B cell (primary cell): ENCODE data around the gene RNF34. TPM values are rescaled to one million over a fixed set of nuclear protein-coding genes. Genes with fewer than 3 reads are reported as not detected.

Experiments used
- ATAC-seq: fragments of 200-7000 bp; cut with Tn5 transposase; one replicate; pipeline ENCODE4 v1.10.0; 2021; ENCODE audit warnings: low read depth, mild to moderate bottlenecking, moderate number of reproducible peaks, moderate library complexity
- CTCF ChIA-PET: fragments of 350-600 bp; sonication (Branson Sonifier 250); formaldehyde crosslinking; loops from one replicate; lab custom pipeline; 2021; ENCODE audit warnings: antibody characterized with exemption, inconsistent platforms; lab: Charles Lee
- POLR2A ChIA-PET: fragments of 350-600 bp; sonication (Branson Sonifier 250); formaldehyde crosslinking; loops from one replicate; lab custom pipeline; 2021; ENCODE audit warnings: antibody characterized with exemption; lab: Charles Lee
- DNase-seq: peaks from one replicate; pipeline ENCODE4 v3.0.0; 2013
- H2AFZ ChIP-seq: 2 replicates; pipeline ENCODE4 v1.6.1; 2012; ENCODE audit warnings: mild to moderate bottlenecking, low read depth, low read length; ENCODE audit not compliant: insufficient read depth, poor library complexity, severe bottlenecking
- H3K27ac ChIP-seq, 2 donors: 1 replicate in 1 of 2; 2 replicates in 1 of 2; pipeline ENCODE4 v1.5.1; 2012 to 2013; ENCODE audit warnings: low read length in 2 of 2, mild to moderate bottlenecking in 2 of 2, moderate library complexity in 1 of 2
- H3K27me3 ChIP-seq, 4 experiments: fragments of 200-600 bp in 1 of 4; sonication (generic) in 1 of 4; replicated peaks in 1 of 4; 1 replicate in 2 of 4; 2 replicates in 2 of 4; pipeline versions ENCODE4 v1.6.1 to v1.7.0; 2013 to 2016; ENCODE audit warnings: low read length in 3 of 4, mild to moderate bottlenecking in 2 of 4, mixed read lengths in 1 of 4, moderate library complexity in 1 of 4; ENCODE audit not compliant: insufficient read depth in 4 of 4, control insufficient read depth in 3 of 4; ENCODE audit errors: control extremely low read depth in 1 of 4
- H3K36me3 ChIP-seq, 2 experiments: replicated peaks in 1 of 2; 1 replicate in 1 of 2; 2 replicates in 1 of 2; pipeline versions ENCODE4 v1.6.1 to v1.7.1; 2013; ENCODE audit warnings: low read length in 1 of 2; ENCODE audit not compliant: insufficient read depth in 2 of 2, control insufficient read depth in 1 of 2; ENCODE audit errors: control extremely low read depth in 1 of 2, extremely low read depth in 1 of 2
- H3K4me1 ChIP-seq, 2 donors: fragments of 200-600 bp in 1 of 2; sonication (generic) in 1 of 2; 1 replicate in 1 of 2; 2 replicates in 1 of 2; pipeline versions ENCODE4 v1.5.1 to v1.6.1; 2013 to 2017; ENCODE audit warnings: low read length in 2 of 2; ENCODE audit not compliant: control insufficient read depth in 2 of 2, insufficient read depth in 2 of 2
- H3K4me2 ChIP-seq: replicated peaks from 2 replicates; pipeline ENCODE3; 2012; ENCODE audit warnings: mild to moderate bottlenecking, low read depth, low read length; ENCODE audit not compliant: poor library complexity, severe bottlenecking
- H3K4me3 ChIP-seq, 5 experiments: fragments of 200-600 bp in 1 of 5; sonication (generic) in 1 of 5; 1 replicate in 3 of 5; 2 replicates in 2 of 5; pipeline versions ENCODE4 v1.5.1 to v1.7.0; 2011 to 2016; ENCODE audit warnings: low read length in 4 of 5, mild to moderate bottlenecking in 4 of 5, low read depth in 2 of 5, control low read depth in 1 of 5, moderate library complexity in 1 of 5; ENCODE audit not compliant: insufficient read depth in 1 of 5; ENCODE audit errors: control extremely low read depth in 1 of 5, extremely low read depth in 1 of 5
- H3K79me2 ChIP-seq: fragments of 200-600 bp; sonication (generic); one replicate; pipeline ENCODE4 v1.6.0; 2016; ENCODE audit warnings: low read length; ENCODE audit not compliant: control insufficient read depth, insufficient read depth
- H3K9ac ChIP-seq: fragments of 200-600 bp; sonication (generic); 2 replicates; pipeline ENCODE4 v1.6.1; 2017; ENCODE audit warnings: mild to moderate bottlenecking, low read length, moderate library complexity
- H3K9me3 ChIP-seq, 3 donors: one replicate each; pipeline versions ENCODE4 v1.6.1 to v1.7.1; 2013; ENCODE audit warnings: low read length in 2 of 3; ENCODE audit not compliant: control insufficient read depth in 2 of 3, insufficient read depth in 1 of 3; ENCODE audit errors: control extremely low read depth in 1 of 3
- H4K20me1 ChIP-seq: 2 replicates; pipeline ENCODE4 v1.6.0; 2012; ENCODE audit warnings: mild to moderate bottlenecking, low read length; ENCODE audit not compliant: insufficient read depth, control insufficient read depth, poor library complexity, severe bottlenecking
- H3K27ac Mint-ChIP-seq: one replicate; pipeline ENCODE4 v1.8.0; 2021; ENCODE audit warnings: mixed read lengths
- H3K27me3 Mint-ChIP-seq: one replicate; pipeline ENCODE4 v1.8.0; 2021; ENCODE audit warnings: mixed read lengths
- H3K4me1 Mint-ChIP-seq: one replicate; pipeline ENCODE4 v1.8.0; 2021; ENCODE audit warnings: mixed read lengths
- H3K4me3 Mint-ChIP-seq: one replicate; pipeline ENCODE4 v1.8.0; 2021; ENCODE audit warnings: mixed read lengths
- H3K9me3 Mint-ChIP-seq: one replicate; pipeline ENCODE4 v1.8.0; 2022; ENCODE audit warnings: mixed read lengths; ENCODE audit not compliant: insufficient read depth
- CTCF ChIP-seq: fragments of 200-600 bp; IDR thresholded peaks from one replicate; pipeline ENCODE4 v1.8.0; 2022; ENCODE audit warnings: antibody characterized with exemption, mild to moderate bottlenecking
- EZH2 ChIP-seq: IDR thresholded peaks from 2 replicates; pipeline ENCODE4 v1.6.1; 2012; ENCODE audit warnings: borderline replicate concordance, low read depth, mild to moderate bottlenecking, moderate library complexity, low read length; ENCODE audit not compliant: insufficient read depth, poor library complexity, severe bottlenecking
- WGBS: methylation state at CpG from one replicate; pipeline ENCODE4 v1.1.5; 2013; ENCODE audit warnings: missing lambda C conversion rate; ENCODE audit not compliant: insufficient coverage; 5-methylcytosine and 5-hydroxymethylcytosine counted together
- intact Hi-C: fragments of 100-400 bp; cut with micrococcal nuclease; formaldehyde crosslinking; loops from one replicate; pipeline ENCODE4 v1.10.0; 2022
- polyA plus RNA-seq: library from polyadenylated mRNA; depleted of rRNA; stranded (reverse); fragments of >200 nt; gene quantifications from 2 replicates; pipeline ENCODE4 v1.2.3, GENCODE V29; 2012
- total RNA-seq, 2 donors: library from RNA; stranded (reverse); fragments of 120-200 nt in 1 of 2; gene quantifications; 1 replicate in 1 of 2; 2 replicates in 1 of 2; pipeline versions ENCODE4 v1.2.3 to v1.2.4, GENCODE V29; 2013 to 2022

RNF34 gene
- total and polyA plus RNA-seq, 2 donors (not counting 1 experiment from before 2014, with no cell fraction given): 24.9 to 86.7 TPM

GRCh38 chr12:121446750-121447149, 46.8 kb downstream of the RNF34 start:
- no peak for ATAC-seq
- POLR2A ChIA-PET: no interaction called here
- H3K4me1 Mint-ChIP-seq: peaks cover 35% of the 10 kb centered on the region

More at GRCh38 chr12:121446750-121447149, 46.8 kb downstream of the RNF34 start:
- Histone ChIP-seq H3K4me1 (peaks cover 13 to 19% of the 10 kb centered on the region in 2 donors), H2AFZ (no peak overlapping the region), H3K4me2 (no peak overlapping the region), H3K4me3 (no peak overlapping the region), H3K36me3 (peaks cover under 1 to 59% of the 10 kb centered on the region in 2 experiments), H3K27ac (no peak overlapping the region), H3K9me3 (no peaks in the 10 kb centered on the region), H3K27me3 (no peaks in the 10 kb centered on the region), H3K79me2 (peaks cover 95% of the 10 kb centered on the region), H4K20me1 (peaks cover 81% of the 10 kb centered on the region), H3K9ac (no peak overlapping the region)
- CTCF ChIA-PET: interaction anchor here (0.6 to 0.8 kb wide), 2 partner anchors 18 to 57 kb away, joined by 3 to 5 read pairs; no protein-coding TSS in a partner anchor
- intact Hi-C loops: no loop called here
- no peak overlapping the region for H3K4me3 Mint-ChIP-seq
- no peak for DNase-seq
- H3K27me3 Mint-ChIP-seq: no peaks in the 10 kb centered on the region
- H3K27ac Mint-ChIP-seq: no peak overlapping the region
- WGBS: no CpG with 5 or more reads among the region's 3 CpGs
- TF ChIP-seq CTCF (no peak), EZH2 (no peak)
- no peaks in the 10 kb centered on the region for H3K9me3 Mint-ChIP-seq
